ENCODE data around the gene DNASE1L3.
"Not testable (repeated sequence)": the region's sequence is repeated elsewhere in the genome, so short reads cannot be mapped to it uniquely, and the experiment has no call there.

Gene DNASE1L3

DNA sequence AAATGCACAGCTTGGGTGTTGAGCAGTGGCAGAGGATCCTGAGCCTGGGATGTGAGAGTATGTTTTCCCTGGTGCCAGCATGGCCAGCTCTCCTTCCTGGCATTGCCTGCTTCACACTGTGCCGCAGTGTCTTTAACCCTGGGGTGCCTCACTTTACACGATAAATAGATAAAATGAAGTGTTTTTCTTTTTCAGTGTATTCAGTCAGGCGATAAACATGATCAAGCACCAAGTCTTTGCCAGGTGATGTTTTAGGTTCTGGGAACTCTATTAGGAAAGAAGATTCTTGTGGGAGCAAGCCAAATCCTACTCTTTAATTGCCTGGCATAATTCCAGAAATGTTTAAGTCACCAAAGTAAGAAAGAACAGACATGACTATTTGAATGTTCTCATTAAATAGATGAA lies 40.9 kb upstream of the DNASE1L3 start:
- TF ChIP-seq, protein P1, sequence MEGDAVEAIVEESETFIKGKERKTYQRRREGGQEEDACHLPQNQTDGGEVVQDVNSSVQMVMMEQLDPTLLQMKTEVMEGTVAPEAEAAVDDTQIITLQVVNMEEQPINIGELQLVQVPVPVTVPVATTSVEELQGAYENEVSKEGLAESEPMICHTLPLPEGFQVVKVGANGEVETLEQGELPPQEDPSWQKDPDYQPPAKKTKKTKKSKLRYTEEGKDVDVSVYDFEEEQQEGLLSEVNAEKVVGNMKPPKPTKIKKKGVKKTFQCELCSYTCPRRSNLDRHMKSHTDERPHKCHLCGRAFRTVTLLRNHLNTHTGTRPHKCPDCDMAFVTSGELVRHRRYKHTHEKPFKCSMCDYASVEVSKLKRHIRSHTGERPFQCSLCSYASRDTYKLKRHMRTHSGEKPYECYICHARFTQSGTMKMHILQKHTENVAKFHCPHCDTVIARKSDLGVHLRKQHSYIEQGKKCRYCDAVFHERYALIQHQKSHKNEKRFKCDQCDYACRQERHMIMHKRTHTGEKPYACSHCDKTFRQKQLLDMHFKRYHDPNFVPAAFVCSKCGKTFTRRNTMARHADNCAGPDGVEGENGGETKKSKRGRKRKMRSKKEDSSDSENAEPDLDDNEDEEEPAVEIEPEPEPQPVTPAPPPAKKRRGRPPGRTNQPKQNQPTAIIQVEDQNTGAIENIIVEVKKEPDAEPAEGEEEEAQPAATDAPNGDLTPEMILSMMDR (IDR thresholded peaks at IDR 0.05; ENCODE audit: low read depth, low read length): no peak
- no peak overlapping the region for H3K4me3 ChIP-seq (ENCODE audit: low read depth, low read length)
- in situ Hi-C loops (cut with HindIII; ENCODE audit: low sequenced_read_pairs): no loop called here
- DNase-seq (ENCODE audit: low read depth, low spot score): peak; percentile 7

DNA sequence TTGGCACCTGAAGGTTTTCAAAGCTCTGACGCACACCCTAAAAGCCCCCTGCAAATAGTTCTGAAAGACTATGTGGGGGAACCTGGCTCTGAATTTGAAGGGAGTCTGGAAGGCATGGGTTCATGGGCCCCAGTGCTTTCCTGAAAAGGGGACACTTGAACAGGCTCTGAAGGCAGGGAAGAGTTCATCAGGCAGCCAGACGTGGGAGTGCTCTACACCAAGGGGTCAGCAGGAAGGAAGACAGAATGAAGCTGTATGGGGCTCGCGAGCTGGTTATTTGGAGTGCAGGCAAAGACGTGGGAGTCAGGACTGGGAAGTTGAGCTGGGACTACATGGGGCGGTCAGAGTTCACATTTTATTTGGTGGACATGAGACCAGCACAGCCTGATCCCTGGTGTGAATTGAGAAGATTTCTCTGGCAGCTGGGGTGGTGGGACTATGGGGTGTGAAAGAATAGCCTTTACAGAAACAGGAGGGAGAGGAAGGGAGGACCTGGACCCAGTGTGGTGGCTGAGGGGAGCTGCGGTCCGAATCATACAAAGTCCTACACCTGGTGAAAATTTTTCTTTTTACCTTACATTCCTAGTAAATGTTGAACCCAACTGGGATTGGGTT lies 39.4 kb upstream of the DNASE1L3 start:
- TF ChIP-seq, protein P1 (IDR thresholded peaks at IDR 0.05; ENCODE audit: low read depth, low read length): no peak
- in situ Hi-C loops (cut with HindIII; ENCODE audit: low sequenced_read_pairs): no loop called here
- H3K4me3 ChIP-seq (ENCODE audit: low read depth, low read length): no peak overlapping the region
- no peak for DNase-seq (ENCODE audit: low read depth, low spot score)

DNA sequence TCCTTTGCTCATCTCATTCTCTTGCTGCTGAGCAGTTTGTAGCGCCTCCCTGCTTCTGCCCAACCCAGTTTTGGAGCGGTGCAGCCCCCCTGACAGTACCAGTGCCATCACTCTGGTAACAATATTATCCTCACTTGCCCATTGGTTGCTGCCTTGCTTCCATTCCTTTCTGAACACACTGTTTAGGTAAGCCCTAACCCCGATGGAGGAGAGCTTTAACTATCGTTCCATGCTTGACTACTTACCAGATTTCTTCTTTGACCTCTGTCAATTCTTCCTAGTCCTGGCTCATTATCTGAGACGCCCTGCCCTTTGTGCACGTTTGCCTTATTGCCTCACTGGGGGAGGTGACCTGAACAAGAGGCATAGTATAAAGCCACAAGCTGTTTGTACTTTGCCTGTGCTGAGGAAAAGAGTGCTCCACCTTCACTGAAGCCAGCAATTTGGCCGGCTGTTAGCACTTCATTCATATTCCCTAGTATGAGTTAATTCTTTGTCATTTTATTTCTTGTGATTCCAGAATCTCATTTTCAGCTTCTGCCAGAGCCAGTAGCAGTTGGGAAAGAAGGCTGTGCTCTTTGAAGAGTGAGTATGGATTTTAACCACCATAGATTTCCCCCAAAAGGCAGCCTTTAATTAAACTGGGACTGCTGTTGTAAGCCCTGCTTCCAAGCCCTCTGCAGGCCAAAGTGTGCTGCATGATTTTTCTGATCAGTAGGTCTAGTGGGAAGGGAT lies 38.8 kb upstream of the DNASE1L3 start:
- TF ChIP-seq, protein P1 (IDR thresholded peaks at IDR 0.05; ENCODE audit: low read depth, low read length): peak; percentile 42
- peak; percentile 8 for DNase-seq (ENCODE audit: low read depth, low spot score)
- H3K4me3 ChIP-seq (ENCODE audit: low read depth, low read length): no peak overlapping the region
- in situ Hi-C loops (cut with HindIII; ENCODE audit: low sequenced_read_pairs): no loop called here

DNA sequence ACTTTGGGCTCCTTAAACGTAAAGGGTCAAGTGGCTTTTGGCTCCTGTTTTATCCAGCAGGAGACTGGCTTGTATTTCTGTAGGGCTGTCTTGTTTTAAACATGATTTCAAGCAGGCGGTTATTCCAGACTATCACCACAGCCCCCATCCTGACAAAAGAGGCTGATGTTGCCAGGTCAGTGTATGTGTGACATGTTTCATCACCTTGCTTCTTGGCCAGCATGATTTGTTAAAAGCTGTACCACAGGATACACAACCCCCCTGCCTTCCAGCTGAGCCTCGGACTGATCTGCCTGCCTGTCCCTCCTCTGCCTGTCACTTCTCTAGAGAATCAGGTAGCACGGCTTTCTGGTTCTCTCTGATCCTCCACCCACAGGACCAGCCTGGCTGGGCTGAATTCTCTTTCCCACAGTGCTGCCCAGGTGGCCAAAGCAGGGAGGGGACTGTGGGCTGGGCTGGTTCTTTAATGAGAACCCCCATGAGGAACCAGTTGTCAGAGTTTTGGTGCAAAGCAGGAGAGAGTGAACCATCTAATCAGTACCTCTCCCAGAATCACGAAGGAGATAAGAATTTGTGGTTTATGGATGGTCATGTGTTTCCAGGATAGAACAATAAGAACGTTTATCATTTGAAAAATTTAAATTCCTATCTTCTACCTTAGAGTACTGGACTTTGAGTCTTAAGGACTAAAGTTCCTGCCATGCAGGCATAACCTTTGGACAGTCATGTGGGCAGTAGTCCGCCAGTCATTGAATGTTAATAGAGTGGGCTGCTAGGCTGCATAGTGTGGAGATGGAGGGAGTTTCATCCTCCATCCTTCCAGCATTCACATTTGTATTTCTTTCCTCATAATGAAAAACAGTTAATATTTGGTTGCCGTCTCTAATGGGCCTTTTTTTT lies 35.6 kb upstream of the DNASE1L3 start:
- in situ Hi-C loops (cut with HindIII; ENCODE audit: low sequenced_read_pairs): no loop called here
- DNase-seq (ENCODE audit: low read depth, low spot score): no peak
- no peak overlapping the region for H3K4me3 ChIP-seq (ENCODE audit: low read depth, low read length)
- TF ChIP-seq, protein P1 (IDR thresholded peaks at IDR 0.05; ENCODE audit: low read depth, low read length): no peak

DNA sequence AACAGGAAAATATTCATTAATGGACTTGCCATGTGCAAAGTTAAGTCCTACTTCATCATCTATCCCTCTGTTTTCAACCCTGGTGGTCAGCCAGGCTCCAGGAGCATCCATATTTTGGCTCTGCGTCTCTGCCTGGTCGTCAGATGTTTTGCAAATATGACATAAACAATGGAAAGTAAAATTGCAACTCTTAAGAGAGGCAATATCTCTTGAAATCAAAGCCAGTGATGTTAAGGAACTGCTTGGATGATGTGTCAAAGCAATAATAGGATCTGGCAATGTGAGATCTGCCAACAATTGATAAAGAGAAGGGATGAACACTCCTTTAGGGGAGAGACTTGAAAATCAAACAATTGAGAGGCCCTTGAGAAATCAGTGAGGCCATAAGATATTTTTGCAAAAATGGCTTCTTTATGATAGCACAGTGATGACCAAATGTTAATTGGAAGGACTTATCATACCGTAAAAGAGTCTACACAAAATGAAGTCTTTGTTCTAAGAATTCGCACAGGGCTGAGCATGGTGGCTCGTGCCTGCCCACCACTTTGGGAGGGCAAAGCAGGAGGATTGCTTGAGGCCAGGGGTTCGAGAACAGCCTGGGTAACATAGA lies 33.3 kb upstream of the DNASE1L3 start:
- no peak overlapping the region for H3K4me3 ChIP-seq (ENCODE audit: low read depth, low read length)
- in situ Hi-C loops (cut with HindIII; ENCODE audit: low sequenced_read_pairs): no loop called here
- TF ChIP-seq, protein P1 (IDR thresholded peaks at IDR 0.05; ENCODE audit: low read depth, low read length): no peak
- DNase-seq (ENCODE audit: low read depth, low spot score): no peak

DNA sequence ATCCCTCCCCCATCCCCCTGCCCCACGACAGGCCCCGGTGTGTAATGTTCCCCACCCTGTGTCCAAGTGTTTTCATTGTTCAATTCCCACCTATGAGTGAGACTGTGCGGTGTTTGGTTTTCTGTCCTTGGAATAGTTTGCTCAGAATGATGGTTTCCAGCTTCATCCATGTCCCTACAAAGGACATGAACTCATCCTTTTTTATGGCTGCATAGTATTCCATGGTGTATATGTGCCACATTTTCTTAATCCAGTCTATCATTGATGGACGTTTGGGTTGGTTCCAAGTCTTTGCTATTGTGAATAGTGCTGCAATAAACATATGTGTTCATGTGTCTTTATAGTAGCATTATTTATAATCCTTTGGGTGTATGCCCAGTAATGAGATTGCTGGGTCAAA lies 32.1 kb upstream of the DNASE1L3 start:
- DNase-seq (ENCODE audit: low read depth, low spot score); in situ Hi-C loops (cut with HindIII; ENCODE audit: low sequenced_read_pairs); H3K4me3 ChIP-seq (ENCODE audit: low read depth, low read length): not testable (repeated sequence)
